Activated CD4-positive, alpha-beta T cell treated with anti-CD3 and anti-CD28 coated beads, Interleukin-2, amount 50 U/mL, for 16 hours (primary cell): ENCODE data around the gene EDNRA.

ENCODE experiments used
- DNase-seq: peaks from one replicate; pipeline ENCODE4 v3.0.0-alpha.2; 2020

EDNRA gene

GRCh38 chr4:147543034-147543433, 62.1 kb downstream of the EDNRA start:
- no peak for DNase-seq

DNA sequence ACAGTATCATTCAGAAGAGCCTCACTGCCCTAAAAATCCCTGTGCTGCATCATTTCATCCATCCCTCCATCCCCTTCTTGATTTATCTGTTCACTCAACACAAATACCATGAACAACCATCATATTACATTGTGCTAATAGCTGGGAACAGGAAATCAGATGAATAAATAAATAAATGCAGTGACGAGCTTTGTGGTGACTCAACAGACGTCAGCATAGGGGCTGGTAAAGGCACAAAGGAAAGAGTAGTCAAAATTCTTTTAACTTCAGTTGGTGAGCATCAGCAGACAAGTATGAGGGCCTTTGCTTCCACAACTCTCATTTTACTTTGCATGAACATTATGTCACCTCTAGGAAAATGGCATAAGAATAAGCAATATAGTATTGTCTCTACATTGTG, 65.5 kb downstream of the EDNRA start:
- DNase-seq = no peak

- peak; percentile 8 for DNase-seq
Observed at GRCh38 chr4:147547314-147548056, 66.6 kb downstream of the EDNRA start.

DNA sequence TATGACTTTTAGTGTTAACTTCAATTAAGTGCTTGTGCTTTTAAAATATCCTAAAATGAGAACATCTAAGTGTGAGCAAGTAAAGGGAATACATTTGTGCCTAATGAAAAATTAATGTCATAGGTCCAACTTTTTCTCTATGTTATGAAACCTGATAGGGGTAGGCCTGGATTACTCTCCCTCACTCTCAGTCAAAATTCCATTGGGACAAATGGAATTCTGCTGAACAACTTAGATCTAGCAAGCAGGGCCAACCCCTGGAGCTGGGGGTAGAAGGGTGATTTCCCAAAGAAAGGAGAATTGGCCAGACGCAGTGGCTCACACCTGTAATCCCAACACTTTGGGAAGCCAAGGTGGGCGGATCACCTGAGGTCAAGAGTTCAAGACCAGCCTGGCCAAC, 67.4 kb downstream of the EDNRA start:
- no peak for DNase-seq

GRCh38 chr4:147550626-147551246, 69.8 kb downstream of the EDNRA start:
- DNase-seq = peak; percentile 51

- no peak for DNase-seq
Observed at GRCh38 chr4:147560625-147561024, 79.7 kb downstream of the EDNRA start.

DNA sequence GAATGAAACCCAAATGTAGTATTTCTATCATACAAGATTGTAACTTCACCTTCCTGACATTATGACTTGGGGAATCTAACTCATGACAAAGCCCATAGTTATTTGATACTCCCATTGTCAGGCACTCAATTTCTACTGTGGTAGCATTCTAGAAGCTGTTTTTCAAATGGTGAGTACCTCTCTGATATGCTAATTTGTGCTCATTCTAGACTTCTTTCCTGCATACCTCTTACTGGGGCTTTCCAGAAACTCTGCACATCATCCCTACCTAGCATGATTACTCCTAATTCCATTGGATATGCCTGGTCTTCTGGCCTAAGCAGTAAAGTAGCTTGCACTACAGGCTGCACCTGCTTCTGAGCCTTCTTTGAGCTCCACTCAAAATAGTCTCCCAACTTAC, 85.9 kb downstream of the EDNRA start:
- DNase-seq = no peak

DNA sequence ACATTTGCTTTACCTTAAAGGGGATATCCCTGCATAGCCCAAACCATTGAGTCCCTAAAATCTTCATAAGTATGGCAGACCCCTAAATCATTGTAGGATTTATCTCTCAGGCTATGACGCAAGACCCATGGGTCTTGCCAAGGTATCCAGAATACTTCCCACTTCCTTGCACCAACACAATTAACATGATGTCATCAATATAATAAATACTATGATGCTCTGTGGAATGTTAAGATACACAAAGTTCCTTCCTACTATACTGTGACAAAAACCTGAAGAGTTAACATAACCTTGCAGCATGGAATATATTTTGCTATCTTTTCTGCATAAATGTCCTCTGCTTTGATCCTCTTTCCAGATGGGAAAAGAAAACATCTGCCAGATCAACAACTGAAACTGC, 86.4 kb downstream of the EDNRA start:
- DNase-seq = no peak

DNA sequence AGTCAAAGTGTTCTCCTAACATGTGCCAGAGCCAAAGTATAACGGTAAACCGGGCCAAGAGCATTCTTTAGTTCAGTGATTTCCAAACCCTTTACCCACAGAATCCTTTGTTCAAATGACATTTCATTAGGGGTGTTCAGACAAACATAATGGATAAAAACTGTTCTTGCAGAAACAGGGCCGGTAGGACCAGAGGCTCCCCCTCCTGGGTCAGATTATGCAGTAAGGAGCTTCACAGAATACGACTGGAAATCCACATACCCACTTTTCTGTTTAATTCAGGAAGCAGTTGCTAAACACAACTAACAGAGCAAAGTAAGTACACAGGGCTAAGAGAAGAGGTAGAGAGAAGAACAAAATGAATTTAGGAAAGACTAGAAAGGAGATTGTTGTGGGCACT, 89.7 kb downstream of the EDNRA start:
- DNase-seq = no peak

DNA sequence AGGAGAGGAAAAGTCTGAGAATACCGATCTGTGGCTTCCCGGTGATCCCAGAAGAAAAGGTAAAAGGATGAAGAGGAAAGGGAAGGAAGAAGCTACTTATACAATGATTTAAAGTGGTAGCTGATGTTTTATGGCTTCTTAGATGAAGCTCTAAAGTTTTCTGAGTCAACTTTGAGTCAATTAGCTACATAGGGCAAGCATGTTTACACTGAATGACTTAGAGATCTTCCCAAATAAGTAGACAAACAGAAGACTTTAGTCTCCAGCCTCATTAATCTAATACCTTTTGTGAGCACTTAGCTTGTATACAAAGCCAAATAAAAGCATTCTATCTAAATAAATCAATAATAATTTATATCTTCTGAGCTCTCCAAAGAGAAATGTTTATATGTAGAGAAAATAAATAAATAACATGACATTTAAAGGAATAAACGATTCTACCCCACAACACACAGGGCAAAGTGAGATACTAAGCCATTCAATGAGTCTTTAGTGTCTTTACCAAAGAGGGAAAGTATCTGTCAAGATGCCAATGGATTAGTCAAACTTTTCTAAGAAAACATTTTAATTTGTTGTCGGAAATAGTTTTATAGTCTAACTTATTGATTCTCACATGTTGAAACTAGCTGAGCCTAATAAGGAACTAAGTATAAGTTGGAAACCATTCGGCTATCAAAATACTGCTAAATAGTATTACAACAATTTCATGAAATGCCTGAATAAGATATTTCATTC, 90.3 kb downstream of the EDNRA start:
- no peak for DNase-seq

DNA sequence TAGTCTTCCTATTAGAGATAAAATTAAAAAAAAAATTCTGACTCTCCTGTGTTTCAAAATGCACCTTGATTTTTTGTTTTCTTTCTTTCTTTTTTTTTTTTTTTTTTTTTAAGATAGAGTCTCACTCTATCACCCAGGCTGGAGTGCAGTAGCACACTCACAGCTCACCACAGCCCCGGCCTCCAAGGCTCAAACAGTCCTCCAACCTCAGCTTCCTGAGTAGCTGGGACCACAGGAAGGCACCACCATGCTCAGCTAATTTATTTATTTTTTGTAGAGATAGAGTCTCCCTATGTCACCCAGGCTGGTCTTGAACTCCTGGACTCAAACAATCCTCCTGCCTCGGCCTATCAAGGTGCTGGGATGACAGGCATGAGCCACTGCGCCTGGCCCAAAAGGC, 95.2 kb downstream of the EDNRA start:
- no peak for DNase-seq

DNA sequence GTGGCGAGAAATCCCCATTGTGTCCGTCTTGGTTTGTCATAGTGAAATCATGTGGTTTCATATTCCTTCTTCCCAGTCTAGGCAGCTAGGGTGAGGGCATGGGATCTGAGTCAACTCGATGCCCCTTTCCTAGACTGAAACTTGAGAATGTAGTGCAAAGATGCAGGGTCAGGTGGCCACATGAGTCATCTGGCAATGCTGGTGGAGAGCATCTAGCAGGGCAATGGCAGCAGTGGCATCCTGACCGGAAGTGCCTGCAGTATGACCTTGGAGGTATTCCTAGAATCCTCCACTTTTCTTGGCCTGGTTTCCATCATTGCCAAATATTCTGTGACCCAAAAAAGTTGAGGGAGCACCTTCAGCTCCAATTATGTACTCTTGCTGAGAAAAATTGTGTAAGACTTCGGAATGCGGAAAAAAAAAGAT, 97.2 kb downstream of the EDNRA start:
- peak; percentile 13 for DNase-seq

GRCh38 chr4:147578593-147578992, 97.7 kb downstream of the EDNRA start:
- DNase-seq = no peak

- DNase-seq = no peak
Observed at GRCh38 chr4:147580396-147580795, 99.5 kb downstream of the EDNRA start.

- no peak for DNase-seq
Observed at GRCh38 chr4:147581606-147582350, 100.9 kb downstream of the EDNRA start.

DNA sequence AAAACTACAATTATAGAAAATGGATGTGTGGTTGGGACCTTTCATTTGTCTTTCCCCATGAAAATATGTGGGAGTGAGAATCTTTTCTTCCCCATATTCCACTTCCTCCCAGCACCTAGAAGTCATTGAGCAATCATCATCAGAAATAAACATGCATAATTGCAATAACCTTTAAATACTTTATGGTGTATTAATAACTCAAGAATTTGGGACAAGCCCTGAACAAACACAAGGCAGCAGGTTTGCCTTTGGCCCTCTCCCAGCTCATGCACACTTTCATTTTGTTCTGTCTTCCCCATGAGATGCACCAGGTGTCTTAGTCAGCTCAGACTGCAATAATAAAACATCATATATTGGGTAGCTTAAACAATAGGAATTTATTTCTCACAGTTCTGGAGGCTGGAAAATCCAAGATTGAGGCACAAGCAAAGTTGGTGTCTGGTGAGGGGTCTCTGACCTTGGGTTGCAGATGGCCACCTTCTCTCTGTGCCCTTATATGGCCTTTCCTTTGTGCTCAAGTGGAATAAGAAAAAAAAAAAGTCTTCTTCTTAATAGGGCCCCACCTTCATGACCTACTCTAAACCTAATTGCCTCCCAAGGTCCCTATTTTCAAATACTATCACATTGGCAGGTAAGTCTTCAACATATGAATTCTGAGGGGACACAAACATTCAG, 101.6 kb downstream of the EDNRA start:
- no peak for DNase-seq

DNA sequence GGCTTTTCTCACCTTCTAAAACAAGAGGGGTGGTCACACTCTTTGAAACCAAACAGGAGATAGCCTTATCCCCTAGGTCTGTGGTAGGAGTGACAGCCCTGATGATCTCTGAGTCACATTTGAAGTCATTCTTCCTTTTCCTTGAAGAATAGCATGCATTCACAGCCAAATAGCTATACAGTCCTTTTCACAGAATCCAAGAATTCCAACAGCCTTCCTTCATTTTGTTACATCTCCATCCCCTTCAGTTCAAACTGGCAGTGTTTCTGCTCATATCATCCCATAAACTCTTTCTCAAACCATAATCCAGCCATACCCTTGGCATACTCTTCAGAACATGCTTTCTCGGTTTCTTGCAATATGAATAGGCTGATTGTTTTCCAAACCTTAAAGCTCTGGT, 103.0 kb downstream of the EDNRA start:
- no peak for DNase-seq

DNA sequence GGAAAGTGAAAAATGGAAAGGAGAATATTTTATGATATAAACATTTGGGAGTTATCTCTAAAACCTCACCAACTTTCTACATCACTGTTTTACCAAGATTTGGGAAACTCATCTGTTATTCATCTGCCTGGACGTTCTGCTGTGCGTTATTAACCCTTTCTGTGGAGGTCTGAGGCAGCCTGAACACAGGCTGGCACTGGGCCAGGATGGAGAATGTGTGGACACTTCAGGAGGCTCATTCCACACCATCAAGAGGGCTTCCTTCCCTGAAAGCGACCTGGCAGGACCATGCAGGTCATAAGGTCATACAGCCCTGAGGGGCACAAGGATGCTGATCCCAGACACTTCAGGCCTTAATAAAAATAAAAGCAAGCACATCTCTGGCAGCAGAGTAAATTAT, 105.1 kb downstream of the EDNRA start:
- DNase-seq = no peak

GRCh38 chr4:147586637-147587036, 105.7 kb downstream of the EDNRA start:
- DNase-seq = peak; percentile 21

- no peak for DNase-seq
Observed at GRCh38 chr4:147587041-147587440, 106.1 kb downstream of the EDNRA start.

DNA sequence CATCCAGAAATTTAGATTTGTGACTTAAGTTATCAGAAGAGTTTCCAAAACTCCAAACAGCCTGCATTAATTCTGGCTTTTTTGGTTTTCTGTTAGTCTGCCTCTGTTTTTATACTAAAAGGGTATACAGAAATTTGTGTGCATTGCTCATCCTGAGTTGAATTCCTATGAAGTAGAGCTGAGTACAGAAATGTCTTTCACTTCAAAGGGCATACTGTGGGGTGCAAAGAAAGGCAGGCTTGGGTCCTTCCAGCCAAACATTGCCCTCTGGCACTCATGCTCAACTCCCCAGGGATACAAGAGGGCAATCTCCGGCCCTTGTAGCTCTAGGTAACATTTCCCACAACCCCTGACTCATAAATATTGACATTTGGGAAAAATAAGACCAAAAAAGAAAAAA, 108.7 kb downstream of the EDNRA start:
- DNase-seq = no peak

GRCh38 chr4:147590249-147590920, 109.5 kb downstream of the EDNRA start:
- peak; percentile 41 for DNase-seq
